Measurements from ENCODE around the gene TAGAP.
"Not testable (repeated sequence)": the region's sequence is repeated elsewhere in the genome, so short reads cannot be mapped to it uniquely, and the experiment has no call there.

TAGAP gene

DNA sequence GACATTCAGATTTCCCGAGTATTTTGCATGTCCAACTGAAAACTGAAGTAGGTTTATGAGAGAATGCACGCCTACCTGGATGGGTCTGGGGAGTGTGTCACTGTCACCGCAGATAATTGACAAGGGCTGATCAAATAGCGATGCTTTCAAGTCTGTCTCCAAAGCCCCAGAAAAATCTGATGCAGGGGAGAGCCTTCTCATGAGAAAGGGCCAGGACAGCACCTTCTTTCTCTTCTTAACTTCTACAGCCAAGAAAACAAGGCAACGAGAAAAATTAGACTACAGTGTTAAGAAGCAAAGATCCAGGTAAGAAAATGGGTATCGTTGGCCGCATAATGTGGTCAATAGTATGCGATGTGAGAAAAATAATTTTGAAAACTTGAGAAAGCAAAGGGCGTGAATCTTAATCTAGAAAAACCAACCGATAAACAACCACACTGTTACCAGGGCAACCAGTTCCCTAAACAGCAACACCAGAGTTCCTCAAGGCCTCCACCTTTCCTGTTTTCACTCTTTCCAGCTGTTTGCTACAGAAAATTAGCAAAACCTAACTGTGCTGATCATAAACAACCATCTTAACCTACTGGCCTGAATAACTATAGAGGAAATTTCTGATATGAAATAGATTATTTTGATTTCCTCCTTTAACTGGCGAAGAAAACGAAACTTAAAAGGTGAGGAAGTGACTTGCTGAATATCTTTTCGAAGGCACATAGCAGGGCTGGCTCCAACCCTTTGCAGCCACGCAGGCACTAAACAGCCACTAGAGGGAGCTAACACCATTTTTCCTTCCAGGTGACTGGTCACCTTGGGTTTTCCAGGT lies 2.6 kb downstream of the TAGAP start:
- DNase-seq, result peak; percentile 91

DNA sequence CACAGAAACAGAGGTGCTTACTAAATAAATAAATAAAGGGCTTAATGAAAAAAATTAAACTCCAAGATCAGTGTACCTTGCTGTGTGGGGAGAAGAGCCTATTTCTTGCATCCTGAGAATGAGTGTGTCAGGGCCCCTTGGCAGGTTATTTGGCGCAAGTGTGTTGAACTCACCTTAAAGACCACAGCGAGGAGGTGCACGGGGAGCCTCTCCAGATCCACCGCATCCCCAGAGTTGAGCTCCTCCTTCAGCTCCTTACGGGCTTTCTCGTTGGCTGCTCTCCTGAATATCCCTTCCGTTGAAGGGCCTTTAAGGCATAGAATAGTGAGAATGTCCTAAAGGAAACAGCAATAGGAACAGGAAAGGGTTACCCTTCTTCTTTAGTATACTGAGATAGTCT lies 3.6 kb downstream of the TAGAP start:
- no peak for DNase-seq

DNA sequence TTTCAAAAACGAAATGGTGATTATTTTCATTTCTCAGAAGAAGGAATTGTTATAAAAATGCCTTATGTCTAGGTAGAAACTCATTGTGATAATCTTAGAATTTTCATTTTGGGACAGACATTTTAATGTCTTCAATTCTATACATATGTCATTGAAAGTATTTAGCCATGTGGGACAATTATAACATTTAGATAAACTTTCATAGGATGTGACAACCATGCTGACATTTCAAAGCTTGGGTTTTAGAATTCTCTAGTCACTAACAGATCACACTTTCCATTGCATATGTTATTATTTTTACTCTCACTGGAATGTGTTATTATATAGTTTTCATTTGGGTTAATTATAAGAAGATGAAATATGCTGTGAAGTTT lies 4.9 kb downstream of the TAGAP start:
- no peak for DNase-seq

DNA sequence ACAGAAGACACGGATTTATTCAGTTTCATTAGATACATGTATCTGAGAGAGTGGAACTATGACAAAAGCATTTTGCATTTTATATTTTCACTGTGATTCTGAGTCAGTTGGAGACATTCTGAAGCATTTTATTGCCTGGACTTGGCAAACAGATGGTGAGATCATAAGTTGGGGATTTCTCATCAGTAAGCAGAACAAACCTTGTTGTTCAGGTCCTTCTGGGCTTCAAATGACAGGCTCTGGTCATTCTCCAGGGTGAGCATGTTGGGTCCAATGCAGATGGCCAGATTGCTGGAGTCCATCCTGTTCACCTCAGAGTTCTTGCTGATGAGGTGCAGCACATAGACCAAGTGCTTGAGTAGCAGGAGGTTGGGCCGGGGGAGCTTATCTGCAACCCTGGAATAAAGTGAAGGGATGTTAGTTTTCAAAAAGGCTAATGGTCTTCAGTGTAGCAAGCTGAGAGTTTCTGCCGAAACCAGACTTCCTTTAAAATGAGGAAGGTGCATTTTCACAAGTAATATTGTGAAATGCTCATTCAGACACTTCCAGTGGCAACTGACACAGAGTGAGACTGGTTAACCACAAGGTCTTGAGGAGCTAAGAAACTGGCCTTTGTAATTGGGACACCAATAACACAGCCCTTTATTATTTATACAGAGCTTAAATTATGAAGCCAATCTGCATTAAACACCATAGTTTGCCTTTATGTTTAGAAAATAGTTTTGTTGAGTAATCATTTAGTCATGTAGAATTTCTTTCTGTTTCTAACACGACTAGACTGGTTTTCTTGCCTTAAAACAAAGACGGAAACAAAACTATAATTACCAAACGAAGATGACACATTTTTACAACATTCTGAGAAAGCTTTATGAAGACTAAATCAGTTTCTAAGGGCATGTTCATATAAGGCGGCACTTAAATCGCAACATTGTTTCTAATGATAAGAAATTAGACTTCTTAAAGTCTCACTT lies 5.6 kb downstream of the TAGAP start:
- peak; percentile 93 for DNase-seq

DNA sequence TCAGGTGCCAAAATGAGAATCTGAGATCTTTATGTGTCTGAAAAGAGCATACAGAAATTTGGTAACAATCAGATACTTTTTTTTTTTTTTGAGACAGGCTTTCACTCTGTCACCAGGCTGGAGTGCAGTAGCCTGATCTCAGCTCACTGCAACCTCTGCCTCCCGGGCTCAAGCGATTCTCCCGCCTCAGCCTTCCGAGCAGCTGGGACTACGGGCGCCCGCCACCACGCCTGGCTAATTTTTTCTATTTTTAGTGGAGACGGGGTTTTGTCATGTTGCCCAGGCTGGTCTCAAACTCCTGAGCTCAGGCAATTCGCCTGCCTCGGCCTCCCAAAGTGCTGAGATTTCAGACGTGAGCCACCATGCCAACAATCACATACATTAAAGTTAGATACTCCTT lies 6.5 kb downstream of the TAGAP start:
- DNase-seq, result not testable (repeated sequence)

DNA sequence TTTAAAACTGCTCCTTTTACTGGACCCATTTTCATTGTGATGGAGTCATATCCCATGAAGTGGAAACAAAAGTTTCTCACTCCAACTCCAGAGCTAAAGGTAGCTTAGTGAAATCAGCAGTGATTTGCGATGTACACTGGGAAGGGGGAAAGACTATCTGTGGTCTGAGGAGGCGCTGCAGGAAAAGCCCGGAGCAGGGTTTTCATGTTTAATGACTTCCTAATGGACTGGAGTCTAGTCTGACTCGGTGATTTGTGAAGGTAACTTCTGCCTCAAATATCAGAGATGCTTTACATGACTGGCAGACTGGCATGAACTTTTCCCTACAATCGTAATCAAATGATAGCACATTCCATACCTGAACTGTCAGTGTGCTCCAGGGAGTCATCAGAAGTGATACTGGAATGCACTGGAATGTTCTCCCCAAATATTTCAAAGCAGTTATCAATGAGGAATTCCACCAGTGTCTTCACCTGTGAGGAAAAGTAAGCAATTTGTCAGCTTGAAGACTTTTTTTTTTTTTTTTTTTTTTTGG lies 7.0 kb downstream of the TAGAP start:
- no peak for DNase-seq

DNA sequence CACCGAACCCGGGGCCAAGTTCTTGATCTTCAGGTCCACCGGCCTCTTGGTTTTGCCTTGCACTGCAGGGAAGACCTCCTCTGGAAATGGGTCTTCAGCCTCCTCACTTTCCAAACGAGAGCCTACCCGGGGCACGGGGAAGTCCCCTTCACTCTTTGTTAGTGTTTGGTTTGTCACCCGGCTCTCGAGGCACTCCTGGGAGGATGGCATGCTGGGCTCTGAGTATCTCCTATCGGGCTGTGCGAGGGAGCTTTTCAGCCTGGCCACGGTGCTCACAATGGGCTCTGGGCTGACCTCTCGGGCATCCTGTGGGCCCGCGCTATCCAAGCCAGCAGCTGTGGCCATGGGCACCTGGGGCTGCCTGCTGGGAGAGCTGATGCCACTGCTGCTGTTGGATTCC lies 8.1 kb downstream of the TAGAP start:
- no peak for DNase-seq

DNA sequence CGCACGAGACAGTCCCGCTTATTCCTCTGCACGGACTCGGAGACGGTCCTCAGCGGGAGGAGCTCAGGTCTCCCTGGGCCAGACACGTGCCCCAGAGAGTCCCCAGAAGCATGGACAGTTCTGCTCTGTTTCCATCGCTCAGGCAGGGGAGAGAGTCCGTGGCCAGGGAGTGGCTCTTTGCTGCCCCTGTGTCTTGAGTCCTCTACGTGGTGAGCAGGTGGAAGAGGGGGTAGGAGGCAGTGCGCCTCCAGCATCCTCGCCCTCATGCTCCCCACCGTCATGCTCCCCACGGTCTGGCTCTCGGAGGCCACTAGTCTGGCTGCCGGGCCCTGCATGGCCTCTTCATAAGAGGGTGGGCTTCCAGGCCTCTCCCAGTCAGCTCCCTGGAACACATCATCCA lies 8.9 kb downstream of the TAGAP start:
- DNase-seq, result no peak

DNA sequence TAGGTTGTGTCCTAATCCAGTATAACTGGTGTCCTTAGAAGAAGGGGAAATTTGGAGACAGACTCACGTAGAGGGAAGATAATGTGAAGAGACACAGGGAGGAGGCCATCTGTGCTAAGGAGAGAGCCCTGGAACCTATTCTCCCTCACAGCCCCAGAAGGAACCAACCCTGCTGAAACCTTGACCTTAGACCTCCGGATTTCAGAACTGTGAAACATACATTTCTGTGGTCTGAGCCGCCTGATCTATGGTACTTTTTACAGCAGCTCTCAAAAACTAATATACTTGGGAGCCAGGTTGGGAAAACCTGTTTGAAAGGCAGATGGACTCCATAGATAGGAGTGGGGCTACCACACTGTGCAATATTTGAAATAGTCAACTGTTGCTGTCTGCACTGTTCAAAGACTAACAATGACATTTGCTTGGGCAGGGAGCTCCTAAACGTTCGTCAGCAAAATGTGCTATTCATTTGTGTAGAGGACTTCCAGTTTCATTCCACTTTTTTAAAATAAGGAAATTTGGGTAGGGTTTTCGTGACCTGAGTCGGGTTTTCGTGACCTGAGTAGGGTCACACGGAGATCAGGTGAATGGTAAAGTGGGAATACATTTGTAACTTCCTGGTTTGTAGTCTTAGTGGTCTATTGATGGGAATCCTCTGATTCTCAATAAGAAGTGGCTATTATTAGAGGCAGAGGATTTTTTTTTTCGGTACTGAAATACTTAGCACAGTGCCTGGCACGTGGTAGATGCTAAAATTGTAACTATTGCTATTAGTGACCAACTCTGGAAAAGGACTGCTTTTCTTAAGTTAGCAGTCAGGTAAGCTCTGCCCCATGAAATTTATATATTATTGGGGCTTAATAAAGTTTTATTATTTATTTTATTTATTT lies 11.4 kb downstream of the TAGAP start:
- no peak for DNase-seq

DNA sequence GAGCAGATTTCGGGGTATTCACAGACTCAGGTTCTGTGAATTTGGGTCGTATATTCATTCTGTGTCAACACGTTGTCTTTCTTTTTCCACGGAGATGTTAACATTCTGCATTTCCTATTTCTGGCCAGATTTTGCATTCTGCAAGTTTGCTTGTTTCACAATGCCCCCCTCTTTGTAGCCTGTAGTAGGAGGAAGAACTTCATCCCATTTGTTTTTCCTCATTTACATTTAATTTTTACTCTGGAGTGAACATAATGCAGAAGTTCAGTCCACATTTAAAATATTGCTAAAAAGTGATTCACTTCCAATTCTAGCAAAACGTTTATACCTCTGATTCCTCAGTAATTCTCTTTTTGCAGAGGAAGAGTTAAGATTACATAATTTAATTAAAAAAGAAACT lies 12.9 kb downstream of the TAGAP start:
- no peak for DNase-seq

DNA sequence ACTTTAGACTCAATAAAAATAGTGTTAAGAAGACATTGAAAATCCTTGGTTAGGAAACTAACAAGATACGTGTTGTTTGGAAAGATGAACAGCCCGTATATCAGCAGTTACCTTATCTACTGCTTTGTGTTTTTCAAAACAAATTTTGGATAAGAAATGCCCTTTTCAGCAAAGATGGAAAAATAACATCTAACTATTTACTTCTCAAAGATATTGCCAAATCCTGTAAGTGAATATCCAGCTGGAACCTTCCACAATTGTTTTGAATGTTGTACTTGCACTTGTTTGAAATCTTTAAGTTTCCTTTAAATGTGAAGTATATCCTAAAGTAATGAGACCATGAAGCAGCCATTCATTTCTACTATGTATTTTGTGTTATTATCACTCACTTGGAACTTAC lies 14.6 kb downstream of the TAGAP start:
- DNase-seq, result no peak

DNA sequence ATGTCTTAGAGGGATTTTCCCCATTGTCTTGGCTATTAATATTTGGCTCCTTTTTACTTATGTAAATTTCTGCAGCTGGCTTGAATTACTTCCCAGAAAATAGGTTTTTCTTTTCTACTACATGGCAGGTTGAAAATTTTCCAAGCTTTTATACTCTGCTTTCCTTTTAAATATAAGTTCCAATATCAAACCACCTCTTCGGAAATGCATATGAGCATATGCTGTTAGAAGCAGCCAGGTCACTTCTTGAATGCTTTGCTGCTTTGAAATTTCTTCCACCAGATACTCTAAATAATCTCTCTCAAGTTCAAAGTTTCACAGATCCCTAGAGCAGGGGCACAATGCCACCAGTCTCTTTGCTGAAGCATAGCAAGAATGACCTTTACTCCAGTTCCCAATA lies 19.6 kb downstream of the TAGAP start:
- DNase-seq, result not testable (repeated sequence)

DNA sequence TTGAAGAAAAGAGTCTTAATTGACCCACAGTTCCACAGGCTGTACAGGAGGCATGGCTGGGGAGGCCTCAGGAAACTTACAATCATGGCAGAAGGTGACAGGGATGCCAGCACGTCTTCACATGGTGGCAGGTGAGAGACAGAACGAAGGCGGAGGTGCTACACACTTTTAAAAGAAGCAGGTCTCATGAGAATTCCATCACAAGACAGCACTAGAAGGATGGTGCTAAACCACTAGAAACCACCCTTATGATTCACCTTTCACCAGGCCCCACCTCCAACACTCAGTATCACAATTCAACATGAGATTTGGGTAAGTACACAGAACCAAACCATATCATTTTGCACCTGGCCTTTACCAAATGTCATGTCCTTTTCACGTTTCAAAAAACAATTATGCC lies 20.9 kb downstream of the TAGAP start:
- no peak for DNase-seq

DNA sequence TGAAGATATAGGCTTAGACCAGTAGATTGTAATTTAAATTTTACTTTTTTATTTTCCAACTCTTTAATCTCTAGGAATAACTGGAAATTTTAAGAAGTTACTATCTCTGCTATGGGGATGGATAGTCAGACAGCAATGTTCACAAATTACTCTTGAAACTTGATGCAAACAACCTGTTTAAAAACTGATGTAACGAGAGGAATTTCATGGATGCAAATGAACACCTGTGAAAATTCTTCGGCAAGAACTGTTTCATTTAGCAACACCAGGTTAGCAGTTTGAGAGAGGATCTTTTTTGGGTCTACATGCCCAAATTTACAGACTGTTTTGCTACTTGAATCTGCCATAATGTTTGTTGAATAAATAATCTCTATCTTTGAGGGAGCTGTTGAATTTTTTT lies 24.8 kb downstream of the TAGAP start:
- no peak for DNase-seq

DNA sequence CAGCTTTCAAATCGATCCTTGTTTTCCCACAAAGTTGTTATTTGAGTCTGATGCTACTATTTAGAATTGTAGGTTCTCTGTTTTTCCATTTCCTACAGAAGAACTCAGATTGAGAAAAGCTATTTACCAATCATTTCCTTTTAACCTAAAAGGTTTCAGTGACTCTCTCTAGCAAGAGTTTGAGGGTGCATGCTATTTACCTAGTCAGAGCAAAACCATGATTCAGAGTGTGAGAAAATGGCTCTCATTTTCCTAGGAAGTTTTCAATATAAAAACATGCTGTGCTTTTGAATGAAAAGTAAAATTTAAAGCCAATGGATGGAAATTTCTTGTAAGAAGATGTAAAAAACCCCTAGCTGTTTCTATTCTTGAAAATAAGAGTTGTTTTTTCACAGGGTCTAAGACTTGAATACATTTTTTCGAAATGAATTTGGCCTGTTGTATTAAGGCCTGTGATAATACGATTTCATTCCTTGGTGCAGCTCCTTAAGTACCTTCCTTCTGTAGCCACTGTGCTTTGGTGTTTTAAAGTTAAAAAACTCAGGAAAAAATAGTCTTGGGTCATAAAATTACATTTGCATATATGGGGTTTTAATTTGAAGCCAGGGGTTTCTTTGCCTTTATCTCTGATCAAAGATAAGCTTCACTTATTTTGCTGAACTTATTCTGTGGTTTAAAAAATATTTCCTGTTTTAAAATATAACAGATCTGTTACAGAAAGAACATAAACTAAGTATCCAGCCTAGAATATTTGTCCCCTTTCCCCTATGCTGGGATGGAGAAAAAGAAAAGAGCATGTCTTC lies 26.8 kb downstream of the TAGAP start:
- peak; percentile 28 for DNase-seq

DNA sequence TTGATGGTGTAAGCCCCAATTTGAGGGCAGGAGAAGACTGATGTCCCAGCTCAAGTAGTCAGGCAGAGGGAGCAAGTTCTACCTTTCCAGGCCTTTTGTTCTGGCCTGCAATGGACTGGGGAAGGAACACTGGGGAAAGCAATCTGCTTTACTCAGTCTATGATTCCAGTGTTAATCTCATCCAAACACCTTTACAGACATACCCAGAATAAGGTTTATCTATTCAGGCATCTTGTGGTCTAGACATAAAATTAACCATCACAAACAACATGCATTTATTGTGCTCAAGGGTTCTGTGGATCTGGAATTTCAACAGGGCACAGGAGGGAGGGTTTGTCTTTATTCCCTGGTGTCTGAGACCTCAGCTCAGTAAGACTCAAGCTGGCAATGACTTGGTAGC lies 30.4 kb downstream of the TAGAP start:
- DNase-seq, result no peak

DNA sequence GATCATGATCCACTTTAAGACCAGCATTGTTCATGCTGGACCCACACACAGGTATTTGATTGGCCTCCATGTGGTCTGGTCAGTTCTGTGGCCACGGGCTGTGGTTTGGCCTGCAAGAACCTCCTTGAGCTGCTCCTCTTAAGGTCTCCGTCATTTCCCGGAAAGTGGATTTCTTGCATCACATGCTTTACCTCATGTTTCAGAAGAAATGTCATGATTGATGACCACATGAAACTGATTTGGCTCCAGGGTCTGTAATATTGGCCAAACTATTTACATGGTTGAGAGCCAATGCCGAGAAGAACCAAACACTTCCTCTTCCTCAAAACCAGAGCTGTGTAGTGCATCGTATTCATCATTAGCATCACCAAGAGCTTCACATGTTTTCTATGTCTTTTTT lies 31.6 kb downstream of the TAGAP start:
- DNase-seq, result peak; percentile 47

DNA sequence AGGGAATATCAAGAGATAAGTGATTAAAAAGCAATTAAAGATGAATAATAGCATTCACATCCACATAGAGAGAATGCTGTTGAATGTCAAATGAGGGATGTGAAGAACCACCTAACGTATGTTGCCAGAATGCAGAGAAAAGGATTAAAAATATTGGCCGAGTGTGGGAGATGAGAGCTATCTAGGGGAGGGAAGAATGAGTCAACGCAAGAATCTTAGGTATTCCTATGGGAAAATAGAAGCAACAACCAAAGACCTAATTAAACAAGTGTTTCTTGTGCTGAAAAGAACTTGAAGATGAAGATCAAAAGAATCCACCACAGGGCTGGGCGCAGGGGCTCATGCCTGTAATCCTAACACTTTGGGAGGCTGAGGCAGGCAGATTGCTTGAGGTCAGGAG lies 32.6 kb downstream of the TAGAP start:
- no peak for DNase-seq

DNA sequence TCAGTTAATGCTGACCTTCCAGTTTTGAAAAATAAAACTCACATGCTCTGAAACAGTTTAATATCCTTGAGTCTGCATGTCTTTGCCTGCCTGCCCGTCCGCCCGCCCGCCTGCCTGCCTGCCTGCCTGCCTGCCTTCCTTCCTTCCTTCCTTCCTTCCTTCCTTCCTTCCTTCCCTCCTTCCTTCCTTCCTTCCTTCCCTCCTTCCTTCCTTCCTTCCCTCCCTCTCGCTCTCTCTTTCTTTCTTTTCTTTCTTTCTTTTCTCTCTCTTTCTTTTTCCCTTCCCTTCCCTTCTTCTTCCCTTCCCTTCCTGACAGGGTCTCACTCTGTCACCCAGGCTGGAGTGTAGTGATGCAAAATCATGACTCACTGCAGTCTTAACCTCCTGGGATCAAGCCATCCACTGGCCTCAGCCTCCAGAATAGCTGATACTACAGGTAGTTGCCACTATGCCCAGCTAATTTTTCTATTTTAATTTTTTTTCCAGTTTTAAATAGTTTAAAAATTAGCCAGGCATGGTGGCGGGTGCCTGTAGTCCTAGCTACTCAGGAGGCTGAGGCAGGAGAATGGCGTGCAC lies 34.7 kb downstream of the TAGAP start:
- not testable (repeated sequence) for DNase-seq

DNA sequence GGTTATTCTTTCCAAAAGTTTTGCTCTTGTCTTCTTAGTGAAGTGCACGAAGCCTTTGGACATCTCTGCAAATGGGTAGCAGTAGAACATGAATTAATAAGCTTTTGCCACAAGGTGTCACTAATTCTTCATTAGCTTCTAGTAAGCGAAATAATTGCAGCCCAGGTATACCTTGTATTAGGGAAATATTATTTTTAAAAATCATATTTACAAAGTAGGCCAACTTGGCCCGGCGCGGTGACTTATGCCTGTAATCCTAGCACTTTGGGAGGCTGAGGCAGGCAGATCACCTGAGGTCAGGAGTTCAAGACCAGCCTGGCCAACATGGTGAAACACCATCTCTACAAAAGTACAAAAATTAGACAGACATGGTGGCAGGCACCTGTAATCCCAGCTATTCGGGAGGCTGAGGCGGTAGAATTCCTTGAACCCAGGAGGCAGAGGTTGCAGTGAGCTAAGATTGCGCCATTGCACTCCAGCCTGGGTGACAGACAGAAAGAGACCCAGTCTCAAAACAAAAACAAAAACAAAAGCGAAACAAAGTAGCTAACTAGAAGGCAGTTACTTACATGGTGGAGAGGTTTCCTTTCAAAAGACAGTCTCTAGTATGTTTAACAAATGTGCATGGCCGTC lies 36.0 kb downstream of the TAGAP start:
- peak; percentile 83 for DNase-seq

DNA sequence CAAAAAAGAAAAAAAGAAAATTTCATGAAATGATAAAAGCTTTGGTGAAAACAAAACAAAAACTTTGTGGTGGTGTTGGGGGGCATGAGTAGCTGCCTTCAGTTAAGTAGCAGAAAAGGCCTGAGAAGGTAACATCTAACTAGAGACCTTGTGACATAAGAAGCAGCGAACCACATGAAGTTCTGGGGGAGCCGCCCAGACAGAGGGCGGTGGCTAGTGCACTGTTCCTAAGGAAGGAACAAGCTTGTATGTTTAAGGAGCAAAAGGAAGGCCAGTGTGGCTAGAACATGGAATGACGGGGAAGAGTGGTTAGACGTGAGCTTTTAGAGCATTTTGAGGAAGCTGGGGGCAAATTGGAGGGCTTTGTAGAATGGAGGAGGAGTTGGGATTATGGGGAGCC lies 37.3 kb downstream of the TAGAP start:
- DNase-seq, result no peak

Data from hematopoietic multipotent progenitor cell treated with erythropoietin and hydrocortisone succinate and interleukin-3 and kit ligand, for 4 days (in vitro differentiated cells).